NCI-H2227 (cell line): ENCODE results near the gene STK32B.
"Not testable (repeated sequence)": the region's sequence is repeated elsewhere in the genome, so short reads cannot be mapped to it uniquely, and the experiment has no call there.

Experiments
- DNase-seq: peaks from one replicate; lab custom pipeline; 2025; ENCODE audit not compliant: unreplicated experiment; lab: John Stamatoyannopoulos, UW

The STK32B gene

GRCh38 chr4:5250536-5250935 is 199.3 kb downstream of the STK32B start:
- DNase-seq: not testable (repeated sequence)

DNA sequence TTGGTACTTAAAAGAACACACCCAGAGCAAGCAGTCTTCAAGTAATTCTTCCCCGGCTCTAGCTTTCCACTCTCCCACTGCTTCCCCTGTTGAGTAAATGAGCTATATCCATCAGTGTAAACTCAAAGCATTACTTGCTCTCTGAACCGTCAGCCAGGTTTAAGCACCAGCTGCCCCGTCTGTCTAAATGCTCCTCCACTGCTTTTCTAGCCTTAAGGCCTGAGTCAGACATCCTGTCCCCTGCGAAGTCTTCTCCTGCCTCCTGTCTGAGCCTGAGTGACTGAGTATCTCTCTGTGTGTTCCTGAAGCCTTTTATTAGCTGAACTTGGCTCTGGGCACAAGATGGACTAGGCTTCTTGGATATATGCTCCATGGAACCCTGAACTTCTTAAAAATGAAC is 205.1 kb downstream of the STK32B start:
- DNase-seq: no peak

- DNase-seq: no peak
These were observed 205.8 kb downstream of the STK32B start for GRCh38 chr4:5257086-5257485.

DNA sequence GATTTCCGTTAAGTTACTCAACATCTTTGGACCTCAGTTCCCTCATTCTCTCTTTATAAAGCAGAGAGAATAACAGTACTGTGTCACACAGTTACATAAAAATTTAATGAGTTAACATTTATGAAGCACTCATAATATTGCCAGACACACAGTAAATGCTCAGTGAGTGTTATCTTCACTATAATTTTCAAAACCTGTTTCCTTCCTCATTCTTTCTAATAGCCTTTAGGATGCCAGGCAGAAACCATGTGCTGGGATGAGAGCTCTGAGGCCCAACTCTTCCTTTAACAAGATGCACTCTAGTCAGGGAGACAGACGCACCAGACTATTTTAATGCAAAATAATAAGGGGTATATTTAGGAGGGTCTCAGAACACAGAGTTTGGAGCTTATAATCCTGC is 208.2 kb downstream of the STK32B start:
- DNase-seq: no peak

DNA sequence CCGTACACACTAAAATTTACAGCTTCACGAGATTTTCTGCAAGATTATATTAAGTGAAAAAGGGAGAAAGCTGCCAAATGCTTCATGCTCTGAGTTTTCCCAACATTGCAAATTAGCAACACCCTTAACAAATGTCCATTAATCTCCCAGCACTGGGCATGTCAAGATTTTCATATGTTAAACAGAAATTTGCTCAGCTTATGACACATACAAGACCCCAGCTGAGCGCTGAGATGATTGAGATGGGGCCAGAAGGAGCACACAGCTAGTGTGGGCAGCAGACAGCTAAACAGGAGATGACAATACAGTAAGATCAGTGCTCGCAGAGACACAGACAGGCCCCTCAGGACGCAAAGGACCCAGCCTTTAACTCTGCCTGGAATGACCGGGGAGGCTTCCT is 208.8 kb downstream of the STK32B start:
- DNase-seq: no peak

- no peak for DNase-seq
These were observed 210.6 kb downstream of the STK32B start for GRCh38 chr4:5261866-5262265.

- DNase-seq: no peak
These were observed 215.7 kb downstream of the STK32B start for GRCh38 chr4:5266991-5267390.

- no peak for DNase-seq
These were observed 216.1 kb downstream of the STK32B start for GRCh38 chr4:5267408-5267807.

DNA sequence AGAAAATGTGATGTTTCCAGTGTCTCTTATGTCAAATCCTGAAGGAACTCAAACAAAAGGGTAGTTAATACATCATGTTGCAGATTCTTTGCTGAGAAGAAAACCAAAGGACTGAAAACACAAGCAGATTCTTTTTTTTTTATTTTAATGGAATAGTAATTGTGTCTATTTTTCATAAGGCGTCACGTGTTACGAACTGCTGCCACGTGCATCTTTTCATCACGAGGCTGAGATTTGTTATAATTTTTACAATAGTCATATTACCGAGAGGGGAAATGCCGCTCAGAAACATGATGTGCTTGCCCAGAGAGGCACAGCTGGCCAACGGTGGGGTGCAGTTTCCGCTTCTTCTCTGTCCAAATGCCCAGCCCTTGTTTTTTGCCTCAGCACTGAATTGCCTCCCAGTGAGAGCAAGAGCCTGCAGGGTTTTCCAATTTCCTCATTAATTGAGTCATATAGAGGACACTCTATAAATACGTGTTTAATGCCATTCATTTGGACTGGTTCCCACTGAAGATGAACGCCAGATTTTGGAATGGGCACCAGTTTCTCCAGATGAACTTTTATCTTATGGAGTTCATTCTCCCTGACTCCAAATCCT is 225.3 kb downstream of the STK32B start:
- no peak for DNase-seq

DNA sequence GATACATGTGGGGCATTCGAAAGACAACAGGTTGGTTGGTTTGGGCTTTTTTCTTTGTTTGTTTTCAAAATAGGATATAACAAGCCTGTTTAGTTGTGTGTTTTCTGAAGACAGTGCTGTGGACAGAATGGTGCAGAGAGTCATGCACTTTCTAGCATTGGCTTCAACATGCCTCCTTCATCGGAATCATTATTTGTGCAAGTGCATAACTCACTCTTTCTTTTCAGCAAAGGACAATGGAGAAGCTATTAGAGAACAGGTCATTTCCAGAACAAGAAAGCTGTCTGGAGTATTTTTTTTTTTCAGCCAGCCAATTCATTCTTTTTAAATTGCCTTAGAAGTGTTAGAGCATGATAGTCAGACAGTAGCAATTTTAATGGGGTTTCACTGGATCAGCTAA is 225.8 kb downstream of the STK32B start:
- peak; percentile 61 for DNase-seq

DNA sequence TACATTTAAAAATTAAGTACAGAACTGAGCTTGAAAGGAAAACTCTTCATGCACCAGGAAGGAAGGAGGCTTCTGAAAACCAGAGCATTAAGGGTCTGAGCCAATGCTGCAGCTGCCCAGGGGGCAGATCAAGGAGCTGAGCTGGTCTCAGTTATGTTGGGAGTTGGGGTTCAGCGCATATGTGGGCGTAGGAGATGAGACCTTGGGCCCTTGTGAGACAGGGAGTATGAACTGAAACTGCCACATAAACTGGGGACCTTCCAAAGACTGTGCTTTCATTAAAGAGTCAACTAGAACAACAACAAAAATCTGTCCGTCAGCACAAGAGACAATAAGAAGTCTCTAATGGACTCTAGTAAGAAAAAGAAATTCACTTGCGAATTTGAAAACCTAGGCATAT is 226.9 kb downstream of the STK32B start:
- no peak for DNase-seq

DNA sequence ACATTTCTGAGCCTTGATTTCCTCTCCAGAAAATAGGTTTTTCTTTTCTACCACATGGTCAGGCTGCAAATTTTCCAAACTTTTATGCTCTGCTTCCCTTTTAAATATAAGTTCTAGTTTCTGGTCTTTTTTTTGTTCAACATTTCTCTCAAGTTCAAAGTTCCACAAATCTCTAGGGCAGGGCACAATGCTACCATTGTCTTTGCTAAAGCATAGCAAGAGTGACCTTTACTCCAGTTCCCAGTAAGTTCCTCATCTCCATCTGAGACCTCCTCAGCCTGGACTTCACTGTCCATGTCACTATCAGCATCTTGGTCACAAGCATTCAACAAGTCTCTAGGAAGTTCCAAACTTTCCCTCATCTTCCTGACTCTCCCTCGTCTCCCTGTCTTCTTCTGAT is 228.8 kb downstream of the STK32B start:
- not testable (repeated sequence) for DNase-seq

GRCh38 chr4:5280828-5281227 is 229.5 kb downstream of the STK32B start:
- no peak for DNase-seq

DNA sequence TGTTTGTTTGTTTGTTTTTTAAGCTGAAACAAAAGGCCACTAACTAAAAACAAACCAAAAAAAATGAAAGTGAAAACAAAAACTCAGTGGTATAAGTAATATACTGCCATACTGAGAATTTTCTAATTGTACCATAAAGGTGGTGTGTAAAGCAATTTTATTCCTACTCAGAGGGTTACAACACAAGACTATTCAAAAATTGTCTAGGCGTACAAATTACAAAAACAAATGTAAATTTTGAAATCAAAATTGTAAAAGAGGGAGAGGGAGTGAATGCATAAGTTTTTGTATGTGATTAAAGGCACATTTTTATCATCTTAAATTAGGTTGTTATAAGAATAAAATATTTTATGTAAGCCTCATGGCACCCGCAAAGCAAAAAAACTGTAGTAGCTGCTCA is 232.6 kb downstream of the STK32B start:
- no peak for DNase-seq

GRCh38 chr4:5284517-5284916 is 233.2 kb downstream of the STK32B start:
- peak; percentile 1 for DNase-seq

DNA sequence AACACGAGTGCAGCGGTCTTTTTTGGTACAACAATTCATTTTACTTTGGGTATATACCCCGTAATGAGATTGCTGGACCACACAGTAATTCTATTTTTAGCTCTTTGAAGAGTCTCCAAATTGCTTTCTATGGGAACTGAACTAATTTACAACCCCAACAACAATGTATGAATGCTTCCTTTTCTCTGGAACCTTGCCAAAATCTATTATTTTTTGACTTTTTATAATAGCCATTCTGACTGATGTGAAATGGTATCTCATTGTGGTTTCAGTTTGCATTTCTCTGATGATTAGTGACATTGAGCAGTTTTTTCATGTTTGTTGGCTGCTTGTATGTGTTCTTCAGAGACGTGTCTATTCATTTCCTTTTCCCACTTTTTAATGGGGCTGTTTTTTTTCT is 240.8 kb downstream of the STK32B start:
- peak; percentile 65 for DNase-seq

GRCh38 chr4:5298000-5298787 is 246.9 kb downstream of the STK32B start:
- not testable (repeated sequence) for DNase-seq

GRCh38 chr4:5300283-5300682 is 249.0 kb downstream of the STK32B start:
- no peak for DNase-seq

DNA sequence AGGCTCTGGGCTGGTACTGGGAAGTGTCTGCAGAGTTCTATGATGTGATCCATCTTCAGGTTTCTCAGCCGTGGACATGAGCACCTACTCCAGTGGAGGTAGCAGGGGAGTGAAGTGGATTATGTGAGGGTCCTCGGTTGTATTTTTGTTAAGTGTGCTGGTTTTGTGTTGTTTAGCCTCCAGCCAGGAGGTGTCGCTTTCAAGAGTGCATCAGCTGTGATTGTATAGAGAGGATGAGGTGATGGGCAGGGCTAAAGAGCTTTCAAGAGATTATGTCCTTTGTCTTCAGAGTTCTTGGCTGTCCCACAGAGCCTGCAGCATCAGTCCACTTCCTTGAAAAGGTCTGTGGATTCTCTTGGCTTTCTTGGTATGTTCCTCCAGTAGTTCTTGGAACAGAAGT is 256.6 kb downstream of the STK32B start:
- DNase-seq: no peak

- DNase-seq: no peak
These were observed 271.0 kb downstream of the STK32B start for GRCh38 chr4:5322321-5322720.

DNA sequence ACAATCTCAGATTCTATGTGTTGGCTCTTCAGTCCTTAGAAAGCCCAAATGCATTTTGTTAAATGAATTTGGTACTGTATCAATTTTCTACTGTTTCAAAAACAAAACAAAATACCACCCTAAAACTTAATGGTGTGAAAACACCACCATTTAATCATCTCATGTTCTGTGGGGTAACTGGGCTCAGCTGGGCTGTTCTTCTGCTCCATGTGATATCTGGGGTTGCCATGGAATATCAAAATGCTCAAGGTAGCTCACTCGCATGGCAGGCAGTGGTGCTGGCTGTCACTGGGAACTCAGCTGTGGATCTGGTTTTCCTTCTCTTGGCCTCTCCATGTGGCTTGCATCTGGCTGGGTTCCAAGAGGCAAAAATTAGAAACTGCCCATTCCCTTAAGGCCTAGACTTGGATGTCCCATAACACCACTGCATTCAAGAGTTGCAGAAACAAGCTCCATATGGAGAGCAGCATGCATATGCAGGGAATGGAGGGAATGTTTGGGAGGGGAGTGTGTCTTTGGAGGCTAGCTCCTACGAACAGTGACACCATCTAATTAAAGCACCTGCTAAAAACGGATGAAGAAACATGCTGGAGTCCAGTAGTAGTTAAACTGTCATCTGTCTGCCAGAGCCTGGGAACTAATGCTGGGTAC is 279.2 kb downstream of the STK32B start:
- DNase-seq: no peak

DNA sequence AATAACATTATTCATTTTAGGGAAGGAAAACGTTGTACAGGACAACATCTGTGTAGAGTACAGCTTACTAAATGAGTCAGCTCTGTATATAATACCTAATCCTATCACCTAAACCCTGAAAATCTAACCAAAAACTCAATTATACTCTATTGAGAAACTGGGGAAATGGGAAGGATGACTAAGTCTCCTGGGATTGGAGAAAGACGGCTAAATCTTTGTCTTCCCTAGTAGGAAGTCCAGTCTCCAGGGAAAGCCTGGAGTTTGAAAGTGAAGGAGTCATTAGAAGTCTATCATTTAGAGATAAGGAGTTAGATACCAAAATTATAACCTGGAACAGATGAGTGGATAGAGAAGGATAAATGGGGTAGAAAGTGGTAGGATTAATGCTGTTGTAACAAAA is 286.5 kb downstream of the STK32B start:
- DNase-seq: no peak
